OCI-LY3 (cell line): ENCODE measurements around the gene TMEM198.

Source experiments
- H2AFZ ChIP-seq: fragments of 200-600, 300-600 bp; shearing (Covaris generic); 2 replicates; pipeline ENCODE4 v1.6.0; 2014; ENCODE audit warnings: antibody characterized with exemption, low read depth, low read length
- H3K27ac ChIP-seq: fragments of 200-600, 300-600 bp; sonication (generic); 2 replicates; pipeline ENCODE4 v1.5.1; 2014; ENCODE audit warnings: mild to moderate bottlenecking, low read length, moderate library complexity, mixed read lengths
- H3K27me3 ChIP-seq: fragments of 200-600, 300-600 bp; sonication (generic); 2 replicates; pipeline ENCODE4 v1.6.1; 2014; ENCODE audit warnings: low read depth, low read length, mixed read lengths
- H3K36me3 ChIP-seq: fragments of 200-600, 300-600 bp; sonication (generic); replicated peaks from 2 replicates; pipeline ENCODE3; 2014; ENCODE audit warnings: low read depth, low read length, mixed read lengths
- H3K4me1 ChIP-seq: fragments of 300-600, 200-600 bp; sonication (generic); 2 replicates; pipeline ENCODE4 v1.6.1; 2014; ENCODE audit warnings: low read length, mixed read lengths
- H3K4me2 ChIP-seq: fragments of 200-600, 300-600 bp; sonication (generic); 2 replicates; pipeline ENCODE4 v1.6.1; 2014; ENCODE audit warnings: low read length, mixed read lengths
- H3K4me3 ChIP-seq: fragments of 300-600, 200-600 bp; sonication (generic); 2 replicates; pipeline ENCODE4 v1.5.1; 2014; ENCODE audit warnings: antibody characterized with exemption, mild to moderate bottlenecking, low read length, moderate library complexity
- H3K79me2 ChIP-seq: fragments of 300-600, 200-600 bp; shearing (Covaris generic); 2 replicates; pipeline ENCODE4 v1.6.1; 2014; ENCODE audit warnings: mild to moderate bottlenecking, low read length, mixed read lengths
- H3K9ac ChIP-seq: fragments of 300-600, 200-600 bp; shearing (Covaris generic); 2 replicates; pipeline ENCODE4 v1.6.0; 2014; ENCODE audit warnings: mild to moderate bottlenecking, low read length, moderate library complexity
- H3K9me3 ChIP-seq: fragments of 200-600, 300-600 bp; shearing (Covaris generic); 2 replicates; pipeline ENCODE4 v1.6.1; 2014; ENCODE audit warnings: low read length, mixed read lengths; ENCODE audit not compliant: insufficient read depth
- H4K20me1 ChIP-seq: fragments of 200-600, 300-600 bp; sonication (generic); 2 replicates; pipeline ENCODE4 v1.6.1; 2016; ENCODE audit warnings: low read length, mixed read lengths; ENCODE audit not compliant: insufficient read depth
- CTCF ChIP-seq: fragments of 200-600, 300-600 bp; sonication (generic); IDR thresholded peaks from 2 replicates; pipeline ENCODE4 v1.5.1; 2014; ENCODE audit warnings: antibody characterized with exemption, low read length, low read depth
- EZH2phosphoT487 ChIP-seq: fragments of 200-600 bp; shearing (Covaris generic); IDR thresholded peaks from 2 replicates; pipeline ENCODE4 v1.6.1; 2018; ENCODE audit warnings: antibody characterized with exemption, mixed run types, low read depth

Gene TMEM198

GRCh38 chr2:219532378-219532649 lies 11.5 kb upstream of the TMEM198 start:
- Histone ChIP-seq H3K9ac (no peak overlapping the region), H3K27me3 (peaks cover 28% of the 10 kb centered on the region), H2AFZ (no peak overlapping the region), H3K36me3 (no peaks in the 10 kb centered on the region), H3K4me3 (no peak overlapping the region), H3K4me1 (no peaks in the 10 kb centered on the region), H3K9me3 (no peaks in the 10 kb centered on the region), H3K4me2 (no peak overlapping the region), H3K27ac (no peak overlapping the region), H3K79me2 (no peaks in the 10 kb centered on the region), H4K20me1 (no peaks in the 10 kb centered on the region)
- TF ChIP-seq EZH2phosphoT487 (no peak), CTCF (no peak)

- Histone ChIP-seq H2AFZ (no peak overlapping the region), H3K9ac (no peak overlapping the region), H3K4me2 (no peak overlapping the region), H3K4me3 (no peak overlapping the region), H3K4me1 (no peaks in the 10 kb centered on the region), H3K27ac (no peak overlapping the region), H4K20me1 (no peaks in the 10 kb centered on the region), H3K27me3 (peaks cover 18% of the 10 kb centered on the region), H3K36me3 (no peaks in the 10 kb centered on the region), H3K79me2 (no peaks in the 10 kb centered on the region), H3K9me3 (no peaks in the 10 kb centered on the region)
- TF ChIP-seq CTCF (no peak), EZH2phosphoT487 (no peak)
Observed at GRCh38 chr2:219533930-219534661, 9.7 kb upstream of the TMEM198 start.

- H2AFZ ChIP-seq, result no peak overlapping the region
- H3K4me3 ChIP-seq, result no peak overlapping the region
- no peaks in the 10 kb centered on the region for H3K9me3 ChIP-seq
- TF ChIP-seq EZH2phosphoT487 (no peak), CTCF (no peak)
- H3K27ac ChIP-seq, result no peak overlapping the region
- peaks cover 8% of the 10 kb centered on the region for H3K27me3 ChIP-seq
- no peak overlapping the region for H3K9ac ChIP-seq
- H3K36me3 ChIP-seq, result peaks cover 8% of the 10 kb centered on the region
- no peak overlapping the region for H3K4me2 ChIP-seq
- peaks cover 7% of the 10 kb centered on the region; the same call in 1 of the 2 replicates for H4K20me1 ChIP-seq
- no peaks in the 10 kb centered on the region for H3K4me1 ChIP-seq
- no peaks in the 10 kb centered on the region for H3K79me2 ChIP-seq
Observed at GRCh38 chr2:219536425-219536824, 7.4 kb upstream of the TMEM198 start.

- TF ChIP-seq EZH2phosphoT487 (no peak), CTCF (no peak)
- no peak overlapping the region for H3K4me3 ChIP-seq
- H3K4me2 ChIP-seq, result no peak overlapping the region
- no peaks in the 10 kb centered on the region for H3K79me2 ChIP-seq
- no peaks in the 10 kb centered on the region for H3K9me3 ChIP-seq
- no peak overlapping the region for H2AFZ ChIP-seq
- no peak overlapping the region for H3K9ac ChIP-seq
- peaks cover 8% of the 10 kb centered on the region for H3K36me3 ChIP-seq
- peaks cover 4% of the 10 kb centered on the region; the same call in 1 of the 2 replicates for H3K27me3 ChIP-seq
- H3K27ac ChIP-seq, result no peak overlapping the region
- peaks cover 7% of the 10 kb centered on the region; the same call in 1 of the 2 replicates for H4K20me1 ChIP-seq
- peaks cover under 1% of the 10 kb centered on the region for H3K4me1 ChIP-seq
Observed at GRCh38 chr2:219536967-219537366, 6.9 kb upstream of the TMEM198 start.
